HepG2 (cell line): Measurements from ENCODE around the gene KDM4B. TPM values are rescaled to one million over a fixed set of nuclear protein-coding genes. Genes with fewer than 3 reads are reported as not detected.
A peak's percentile ranks its signal among the peaks of the same experiment; 100 is the strongest.

Source experiments
- ATF7 ChIP-seq, 2 experiments: fragments of 450-650 bp in 1 of 2; sonication (generic) in 1 of 2; formaldehyde crosslinking in 1 of 2; IDR thresholded peaks; 2 replicates each; pipeline versions ENCODE4 v1.4.0 to v1.6.1; 2016 to 2020; ENCODE audit warnings: antibody characterized with exemption in 1 of 2, mild to moderate bottlenecking in 1 of 2, missing genetic modification reagents in 1 of 2
- BCL6 ChIP-seq: IDR thresholded peaks from 2 replicates; pipeline ENCODE4 v1.6.1; 2016; ENCODE audit warnings: missing genetic modification reagents, missing compliant biosample characterization
- DMTF1 ChIP-seq: sonication (generic); formaldehyde crosslinking; IDR thresholded peaks from 2 replicates; pipeline ENCODE4 v1.4.0; 2020; ENCODE audit warnings: mild to moderate bottlenecking, missing genetic modification reagents
- E2F1 ChIP-seq: sonication (generic); formaldehyde crosslinking; IDR thresholded peaks from 2 replicates; pipeline ENCODE4 v1.5.0; 2020; ENCODE audit warnings: missing genetic modification reagents
- FOXO4 ChIP-seq: sonication (generic); formaldehyde crosslinking; conservative IDR thresholded peaks from 2 replicates; pipeline ENCODE4 v1.8.1; 2023; ENCODE audit warnings: missing genetic modification reagents
- GZF1 ChIP-seq: sonication (generic); formaldehyde crosslinking; IDR thresholded peaks from 2 replicates; pipeline ENCODE4 v1.5.1; 2020; ENCODE audit warnings: mild to moderate bottlenecking, missing genetic modification reagents
- KLF6 ChIP-seq: IDR thresholded peaks from 2 replicates; pipeline ENCODE4 v1.8.0; 2016; ENCODE audit warnings: missing biosample characterization, missing genetic modification reagents
- NFIC ChIP-seq: IDR thresholded peaks from 2 replicates; pipeline ENCODE4 v1.6.1; 2012; ENCODE audit warnings: mild to moderate bottlenecking, low read length, inconsistent platforms
- NFRKB ChIP-seq: fragments of 450-650 bp; IDR thresholded peaks from 2 replicates; pipeline ENCODE4 v1.6.1; 2017
- NR2C2 ChIP-seq: sonication (generic); formaldehyde crosslinking; IDR thresholded peaks from 2 replicates; pipeline ENCODE4 v1.4.0; 2020; ENCODE audit warnings: missing genetic modification reagents, mild to moderate bottlenecking, moderate library complexity, borderline replicate concordance
- NR2F6 ChIP-seq, 2 experiments: IDR thresholded peaks; 2 replicates each; pipeline ENCODE4 v1.6.1; 2016; ENCODE audit warnings: antibody characterized with exemption in 1 of 2, mild to moderate bottlenecking in 1 of 2
- PAX8 ChIP-seq: sonication (generic); formaldehyde crosslinking; IDR thresholded peaks from 2 replicates; pipeline ENCODE4 v1.8.0; 2022; ENCODE audit warnings: mild to moderate bottlenecking, missing genetic modification reagents, borderline replicate concordance
- TMF1 ChIP-seq: sonication (generic); formaldehyde crosslinking; IDR thresholded peaks from 2 replicates; pipeline ENCODE4 v1.8.1; 2022; ENCODE audit warnings: low read depth, missing genetic modification reagents
- ZKSCAN1 ChIP-seq: fragments of 150-350 bp; IDR thresholded peaks from 2 replicates; pipeline ENCODE4 v1.6.1; 2014; ENCODE audit warnings: low read length
- ZNF124 ChIP-seq: sonication (generic); formaldehyde crosslinking; IDR thresholded peaks from 2 replicates; pipeline ENCODE4 v1.4.0; 2020; ENCODE audit warnings: missing genetic modification reagents
- ZNF318 ChIP-seq: sonication (generic); formaldehyde crosslinking; IDR thresholded peaks from 2 replicates; pipeline ENCODE4 v1.4.0; 2020; ENCODE audit warnings: mild to moderate bottlenecking, missing genetic modification reagents
- polyA plus RNA-seq, 8 experiments: library from polyadenylated mRNA; depleted of rRNA in 3 of 8; stranded (reverse) in 7 of 8; unstranded in 1 of 8; fragments of >200 nt; fragmentation: Illumina TruSeq in 4 of 8; extraction: Trizol in 4 of 8; gene quantifications; 2 replicates each; pipeline versions ENCODE4 v1.2.1 to v1.2.3, GENCODE V29; 2011 to 2016; ENCODE audit warnings: low read depth in 4 of 8, missing spikeins in 1 of 8, mixed read lengths in 1 of 8; ENCODE audit not compliant: insufficient read depth in 1 of 8
- total RNA-seq, 5 experiments: library from RNA; depleted of rRNA; stranded (reverse); fragments of >200 nt; fragmentation: Illumina TruSeq; extraction: Trizol; gene quantifications; 2 replicates each; pipeline ENCODE4 v1.2.3, GENCODE V29; 2016; ENCODE audit warnings: low read depth in 1 of 5

KDM4B gene
- total and polyA plus RNA-seq, 2 of the 13 experiments (the other 11 are each of a cell fraction or from before 2014, with no cell fraction given) = 4.9 to 14.6 TPM

- TF ChIP-seq DMTF1 (CRISPR knock-in tag) (no peak), E2F1 (CRISPR knock-in tag) (no peak), BCL6 (CRISPR knock-in tag) (no peak), KLF6 (CRISPR knock-in tag) (no peak), FOXO4 (CRISPR knock-in tag) (no peak), NFIC (no peak), NR2F6 (IDR thresholded peaks at IDR 0.05) (0 out of 2 replicates have a peak, but pooled peaks have one; percentile 4), NR2F6 (CRISPR knock-in tag; IDR thresholded peaks at IDR 0.05) (no peak), TMF1 (CRISPR knock-in tag) (no peak), NR2C2 (0 out of 2 replicates have a peak, but pooled peaks have one; percentile 16), ZNF124 (0 out of 2 replicates have a peak, but pooled peaks have one; percentile 20), ZKSCAN1 (no peak), PAX8 (CRISPR knock-in tag) (no peak), ZNF318 (no peak), GZF1 (no peak), ATF7 (IDR thresholded peaks at IDR 0.05) (no peak), ATF7 (CRISPR knock-in tag; IDR thresholded peaks at IDR 0.05) (0 out of 2 replicates have a peak, but pooled peaks have one; percentile 9), NFRKB (no peak)
These were observed 3.0 kb downstream of the KDM4B start (continued) for GRCh38 chr19:4971816-4972495.
